Measurements from ENCODE around the gene TUBA8. TPM values are rescaled to one million over a fixed set of nuclear protein-coding genes. Genes with fewer than 3 reads are reported as not detected.

Gene TUBA8
- total and polyA plus RNA-seq, 2 donors from 2014 or later: 1.1 to 5.9 TPM

DNA sequence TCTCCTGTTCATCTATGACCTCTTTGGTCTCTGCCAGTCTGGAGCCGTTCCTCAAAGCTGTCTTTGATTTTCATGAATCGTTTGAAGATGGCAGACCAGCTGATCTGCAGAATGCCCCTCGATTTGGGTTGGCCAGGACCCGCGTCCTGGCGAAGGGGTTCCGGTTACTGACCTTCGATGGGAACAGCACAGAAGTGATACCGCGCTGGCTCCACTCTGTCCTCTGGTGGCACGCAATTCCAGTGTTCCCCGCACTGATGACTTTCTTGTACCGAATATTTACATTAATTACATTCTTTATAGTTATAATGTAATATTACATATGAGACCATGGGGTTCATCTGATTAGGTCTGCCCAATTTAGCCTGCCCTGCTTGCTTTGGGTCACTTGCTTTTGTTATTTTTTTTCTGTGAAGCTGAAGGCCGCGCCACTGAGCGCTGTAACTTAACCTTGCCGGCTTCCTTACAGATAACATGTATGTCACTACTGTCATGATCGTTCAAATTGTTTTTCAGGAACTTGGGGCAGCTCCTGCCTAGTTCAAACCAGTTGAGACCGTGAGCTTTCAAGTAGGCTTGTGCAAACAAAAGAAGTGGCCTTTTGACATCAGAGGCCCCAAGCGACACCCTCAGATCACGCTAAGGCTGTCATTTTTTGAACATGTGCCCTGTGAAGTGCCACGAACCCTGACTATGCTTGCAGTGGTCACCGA, 35.2 kb downstream of the TUBA8 start:
- DNase-seq: peak in 2 of 5 donors; percentile 16 to 19
- FAIRE-seq: no peak

DNA sequence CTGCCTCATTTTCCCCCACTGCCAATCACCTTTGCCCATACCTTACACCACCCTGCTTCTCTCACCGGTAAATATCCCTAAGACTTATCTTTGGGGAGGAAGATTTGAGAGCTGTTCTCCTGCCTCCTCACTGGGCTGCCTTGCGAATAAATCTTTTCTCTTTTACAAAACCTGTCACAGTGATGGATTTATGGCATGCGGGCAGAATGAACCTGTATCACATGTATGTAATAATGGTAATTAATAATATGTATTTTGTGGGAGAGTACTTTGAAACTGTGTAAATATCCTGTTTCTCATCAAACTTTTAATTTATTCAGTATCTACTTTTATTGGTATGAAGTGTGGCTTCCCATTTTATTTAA, 35.8 kb downstream of the TUBA8 start:
- H3K4me1 ChIP-seq (ENCODE audit: control insufficient read depth in 2 of 3, insufficient read depth in 2 of 3, low read depth in 1 of 3, low read length in 3 of 3): peaks cover 0 to 2% (median 0%) of the 10 kb centered on the region in 3 donors
- FAIRE-seq (no peak), DNase-seq (no peak)
- H3K27ac ChIP-seq (ENCODE audit: low read depth in 2 of 2, low read length in 2 of 2): no peak overlapping the region
- no peaks in the 10 kb centered on the region for H3K27me3 ChIP-seq (ENCODE audit: control insufficient read depth, insufficient read depth, low read length)
- TF ChIP-seq, protein P1, sequence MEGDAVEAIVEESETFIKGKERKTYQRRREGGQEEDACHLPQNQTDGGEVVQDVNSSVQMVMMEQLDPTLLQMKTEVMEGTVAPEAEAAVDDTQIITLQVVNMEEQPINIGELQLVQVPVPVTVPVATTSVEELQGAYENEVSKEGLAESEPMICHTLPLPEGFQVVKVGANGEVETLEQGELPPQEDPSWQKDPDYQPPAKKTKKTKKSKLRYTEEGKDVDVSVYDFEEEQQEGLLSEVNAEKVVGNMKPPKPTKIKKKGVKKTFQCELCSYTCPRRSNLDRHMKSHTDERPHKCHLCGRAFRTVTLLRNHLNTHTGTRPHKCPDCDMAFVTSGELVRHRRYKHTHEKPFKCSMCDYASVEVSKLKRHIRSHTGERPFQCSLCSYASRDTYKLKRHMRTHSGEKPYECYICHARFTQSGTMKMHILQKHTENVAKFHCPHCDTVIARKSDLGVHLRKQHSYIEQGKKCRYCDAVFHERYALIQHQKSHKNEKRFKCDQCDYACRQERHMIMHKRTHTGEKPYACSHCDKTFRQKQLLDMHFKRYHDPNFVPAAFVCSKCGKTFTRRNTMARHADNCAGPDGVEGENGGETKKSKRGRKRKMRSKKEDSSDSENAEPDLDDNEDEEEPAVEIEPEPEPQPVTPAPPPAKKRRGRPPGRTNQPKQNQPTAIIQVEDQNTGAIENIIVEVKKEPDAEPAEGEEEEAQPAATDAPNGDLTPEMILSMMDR (IDR thresholded peaks at IDR 0.05; ENCODE audit: borderline replicate concordance, extremely low read depth, insufficient read depth): no peak
- H3K9me3 ChIP-seq (ENCODE audit: control insufficient read depth in 2 of 3, insufficient read depth in 1 of 3, low read length in 3 of 3): no peaks in the 10 kb centered on the region
- no peak overlapping the region for H3K4me3 ChIP-seq (ENCODE audit: low read length in 3 of 3)
- intact Hi-C loops (cut with DNase I): no loop called here
- no peak overlapping the region for H3K9ac ChIP-seq (ENCODE audit: low read length in 3 of 3)
- H3K36me3 ChIP-seq (ENCODE audit: control insufficient read depth in 2 of 3, insufficient read depth in 3 of 3, low read length in 3 of 3): no peaks in the 10 kb centered on the region

More for the DNA sequence above, 35.2 kb downstream of the TUBA8 start:
- TF ChIP-seq, protein P1 (IDR thresholded peaks at IDR 0.05; ENCODE audit: borderline replicate concordance, extremely low read depth, insufficient read depth): no peak
- intact Hi-C loops (cut with DNase I): no loop called here
- Histone ChIP-seq H3K36me3 (ENCODE audit: control insufficient read depth in 2 of 3, insufficient read depth in 3 of 3, low read length in 3 of 3) (no peaks in the 10 kb centered on the region), H3K4me1 (ENCODE audit: control insufficient read depth in 2 of 3, insufficient read depth in 2 of 3, low read depth in 1 of 3, low read length in 3 of 3) (peaks cover 0 to 2% (median 0%) of the 10 kb centered on the region in 3 donors), H3K9me3 (ENCODE audit: control insufficient read depth in 2 of 3, insufficient read depth in 1 of 3, low read length in 3 of 3) (no peaks in the 10 kb centered on the region), H3K9ac (ENCODE audit: low read length in 3 of 3) (no peak overlapping the region), H3K4me3 (ENCODE audit: low read length in 3 of 3) (no peak overlapping the region), H3K27ac (ENCODE audit: low read depth in 2 of 2, low read length in 2 of 2) (no peak overlapping the region), H3K27me3 (ENCODE audit: control insufficient read depth, insufficient read depth, low read length) (no peaks in the 10 kb centered on the region)

DNA sequence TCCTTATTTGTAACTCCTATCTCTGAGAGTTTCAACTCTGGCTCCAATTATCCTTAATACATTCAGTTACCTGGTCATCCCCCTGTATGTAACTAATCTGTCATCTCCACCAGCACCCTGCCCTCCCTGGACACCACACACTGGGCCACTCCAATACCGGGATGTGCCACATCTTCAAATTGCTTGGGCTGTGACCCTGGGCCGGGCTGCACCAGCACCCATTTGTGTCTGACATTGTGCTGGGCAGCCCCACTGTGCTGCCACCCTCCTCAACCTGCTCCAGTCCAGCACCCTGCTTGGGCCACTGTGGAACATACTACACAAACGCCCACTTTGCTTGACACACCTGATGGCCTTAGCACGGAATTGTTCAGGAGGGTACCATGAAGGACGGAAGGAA, 37.2 kb downstream of the TUBA8 start:
- TF ChIP-seq, protein P1 (IDR thresholded peaks at IDR 0.05; ENCODE audit: borderline replicate concordance, extremely low read depth, insufficient read depth): no peak
- Histone ChIP-seq H3K4me3 (ENCODE audit: low read length in 3 of 3) (no peak overlapping the region), H3K36me3 (ENCODE audit: control insufficient read depth in 2 of 3, insufficient read depth in 3 of 3, low read length in 3 of 3) (no peaks in the 10 kb centered on the region), H3K27me3 (ENCODE audit: control insufficient read depth, insufficient read depth, low read length) (no peaks in the 10 kb centered on the region), H3K27ac (ENCODE audit: low read depth in 2 of 2, low read length in 2 of 2) (no peak overlapping the region), H3K9me3 (ENCODE audit: control insufficient read depth in 2 of 3, insufficient read depth in 1 of 3, low read length in 3 of 3) (no peaks in the 10 kb centered on the region), H3K4me1 (ENCODE audit: control insufficient read depth in 2 of 3, insufficient read depth in 2 of 3, low read depth in 1 of 3, low read length in 3 of 3) (peaks cover 0 to 2% (median 0%) of the 10 kb centered on the region in 3 donors), H3K9ac (ENCODE audit: low read length in 3 of 3) (no peak overlapping the region)
- FAIRE-seq (no peak), DNase-seq (no peak)
- intact Hi-C loops (cut with DNase I): no loop called here

All from kidney (tissue), 14 donors.